HEK293T (cell line): ENCODE results near the gene CCDC185.

Experiments used
- CTCF ChIA-PET: fragments of 350-600 bp; formaldehyde crosslinking; extraction: SDS; loops from one replicate; lab custom pipeline; 2021; ENCODE audit warnings: antibody characterized with exemption, inconsistent platforms; lab: Yijun Ruan, JAX
- POLR2A ChIA-PET: fragments of 350-600 bp; formaldehyde crosslinking; extraction: SDS; loops from one replicate; lab custom pipeline; 2020; ENCODE audit warnings: antibody characterized with exemption, inconsistent platforms; lab: Yijun Ruan, JAX
- DNase-seq: peaks from one replicate; pipeline ENCODE4 v3.0.0; 2012; ENCODE audit warnings: mixed read lengths; ENCODE audit errors: extremely low spot score
- ARNT ChIP-seq: fragments of 450-650 bp; IDR thresholded peaks from 2 replicates; pipeline ENCODE4 v1.6.1; 2017; ENCODE audit warnings: mild to moderate bottlenecking
- BHLHE40 ChIP-seq: fragments of 450-650 bp; IDR thresholded peaks from 2 replicates; pipeline ENCODE4 v1.6.1; 2016; ENCODE audit warnings: mild to moderate bottlenecking, moderate library complexity, borderline replicate concordance
- CTBP1 ChIP-seq: fragments of 450-650 bp; IDR thresholded peaks from 2 replicates; pipeline ENCODE4 v1.6.1; 2016; ENCODE audit warnings: borderline replicate concordance
- ELF4 ChIP-seq: fragments of 450-650 bp; IDR thresholded peaks from 2 replicates; pipeline ENCODE4 v1.6.1; 2017; ENCODE audit warnings: antibody characterized with exemption
- FOXA1 ChIP-seq: fragments of 450-650 bp; IDR thresholded peaks from 2 replicates; pipeline ENCODE4 v1.6.1; 2016; ENCODE audit warnings: mild to moderate bottlenecking
- FOXK2 ChIP-seq: fragments of 450-650 bp; IDR thresholded peaks from 2 replicates; pipeline ENCODE4 v1.6.1; 2016; ENCODE audit warnings: mild to moderate bottlenecking
- FOXM1 ChIP-seq: fragments of 450-650 bp; IDR thresholded peaks from 2 replicates; pipeline ENCODE4 v1.6.1; 2017; ENCODE audit warnings: mild to moderate bottlenecking, borderline replicate concordance
- HDGF ChIP-seq: fragments of 450-650 bp; IDR thresholded peaks from 2 replicates; pipeline ENCODE4 v1.6.1; 2017; ENCODE audit warnings: antibody characterized with exemption, borderline replicate concordance
- L3MBTL2 ChIP-seq: fragments of 450-650 bp; conservative IDR thresholded peaks from 2 replicates; pipeline ENCODE4 v1.6.1; 2016; ENCODE audit warnings: mild to moderate bottlenecking
- LEF1 ChIP-seq: fragments of 450-650 bp; IDR thresholded peaks from 2 replicates; pipeline ENCODE4 v1.6.1; 2017; ENCODE audit warnings: mild to moderate bottlenecking, borderline replicate concordance
- NFRKB ChIP-seq: fragments of 450-650 bp; IDR thresholded peaks from 2 replicates; pipeline ENCODE4 v1.6.1; 2016; ENCODE audit warnings: mild to moderate bottlenecking, moderate library complexity
- SP1 ChIP-seq: fragments of 450-650 bp; IDR thresholded peaks from 2 replicates; pipeline ENCODE4 v1.6.1; 2017
- SUZ12 ChIP-seq: fragments of 450-650 bp; IDR thresholded peaks from 2 replicates; pipeline ENCODE4 v1.6.1; 2016; ENCODE audit warnings: mild to moderate bottlenecking
- TARDBP ChIP-seq: fragments of 450-650 bp; IDR thresholded peaks from 2 replicates; pipeline ENCODE4 v1.6.1; 2016
- ZNF384 ChIP-seq: fragments of 450-650 bp; IDR thresholded peaks from 2 replicates; pipeline ENCODE4 v1.6.1; 2016
- TF ChIP-seq, protein P1 (sequence below): fragments of 450-650 bp; IDR thresholded peaks from 2 replicates; pipeline ENCODE4 v1.6.1; 2016

CCDC185 gene

DNA sequence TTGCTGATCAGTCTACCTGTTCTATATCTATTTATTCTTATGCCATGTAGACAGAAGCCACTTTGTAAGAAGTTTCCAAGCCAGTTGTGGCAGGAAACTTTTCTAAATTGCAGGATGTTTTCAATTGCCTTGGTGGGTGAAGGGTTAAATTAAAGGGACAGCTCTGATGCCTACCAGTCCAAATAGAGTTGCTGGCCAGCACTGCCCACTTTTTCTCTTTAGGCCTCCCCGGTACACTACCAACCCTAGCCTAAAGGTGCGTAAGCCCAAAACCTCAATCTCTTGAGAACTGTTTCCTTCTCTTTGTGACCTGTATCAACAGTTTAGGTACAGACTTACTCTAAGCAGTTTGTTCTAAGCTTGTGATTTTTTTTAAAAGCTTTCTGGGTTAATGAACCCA, 44.8 kb upstream of the CCDC185 start:
- DNase-seq: no peak
- no peak for TF ChIP-seq CTBP1
- no peak for TF ChIP-seq HDGF
- TF ChIP-seq LEF1: no peak
- no peak for TF ChIP-seq FOXM1
- no peak for TF ChIP-seq ZNF384
- no peak for TF ChIP-seq TARDBP
- no peak for TF ChIP-seq ELF4
- TF ChIP-seq NFRKB: no peak
- no peak for TF ChIP-seq BHLHE40
- TF ChIP-seq, protein P1, sequence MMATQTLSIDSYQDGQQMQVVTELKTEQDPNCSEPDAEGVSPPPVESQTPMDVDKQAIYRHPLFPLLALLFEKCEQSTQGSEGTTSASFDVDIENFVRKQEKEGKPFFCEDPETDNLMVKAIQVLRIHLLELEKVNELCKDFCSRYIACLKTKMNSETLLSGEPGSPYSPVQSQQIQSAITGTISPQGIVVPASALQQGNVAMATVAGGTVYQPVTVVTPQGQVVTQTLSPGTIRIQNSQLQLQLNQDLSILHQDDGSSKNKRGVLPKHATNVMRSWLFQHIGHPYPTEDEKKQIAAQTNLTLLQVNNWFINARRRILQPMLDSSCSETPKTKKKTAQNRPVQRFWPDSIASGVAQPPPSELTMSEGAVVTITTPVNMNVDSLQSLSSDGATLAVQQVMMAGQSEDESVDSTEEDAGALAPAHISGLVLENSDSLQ: no peak
- TF ChIP-seq L3MBTL2: no peak
- no peak for TF ChIP-seq FOXA1
- TF ChIP-seq ARNT: no peak
- no peak for TF ChIP-seq SP1
- POLR2A ChIA-PET: no interaction called here
- CTCF ChIA-PET: interaction anchor here (0.7 kb wide), 1 partner anchor 13 kb away, joined by 3 read pairs; no protein-coding TSS in a partner anchor

DNA sequence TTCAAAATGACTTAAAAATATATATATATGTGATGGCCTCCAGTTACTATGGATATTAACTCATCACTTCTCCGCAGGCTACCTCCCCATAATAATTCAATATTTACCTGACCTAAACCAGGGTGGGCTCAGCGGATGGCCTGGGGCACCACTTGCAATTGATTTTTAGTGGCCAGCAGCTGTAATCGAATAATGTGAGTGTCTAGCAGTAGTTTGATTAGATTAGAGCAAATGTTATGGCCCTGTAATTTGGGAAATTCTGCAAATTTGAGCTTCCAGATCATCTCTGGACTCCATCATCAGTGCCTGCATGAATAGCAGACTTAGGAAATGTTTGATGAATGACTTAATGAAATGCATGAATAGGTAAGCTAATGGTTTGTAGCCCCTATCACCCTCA, 44.0 kb upstream of the CCDC185 start:
- no peak for TF ChIP-seq FOXA1
- no peak for TF ChIP-seq FOXM1
- no peak for TF ChIP-seq LEF1
- no peak for TF ChIP-seq FOXK2
- no peak for TF ChIP-seq SP1
- DNase-seq: no peak
- ChIA-PET CTCF (interaction anchor here (1.2 kb wide), 1 partner anchor 9 kb away, joined by 3 read pairs; no protein-coding TSS in a partner anchor), POLR2A (no interaction called here)

DNA sequence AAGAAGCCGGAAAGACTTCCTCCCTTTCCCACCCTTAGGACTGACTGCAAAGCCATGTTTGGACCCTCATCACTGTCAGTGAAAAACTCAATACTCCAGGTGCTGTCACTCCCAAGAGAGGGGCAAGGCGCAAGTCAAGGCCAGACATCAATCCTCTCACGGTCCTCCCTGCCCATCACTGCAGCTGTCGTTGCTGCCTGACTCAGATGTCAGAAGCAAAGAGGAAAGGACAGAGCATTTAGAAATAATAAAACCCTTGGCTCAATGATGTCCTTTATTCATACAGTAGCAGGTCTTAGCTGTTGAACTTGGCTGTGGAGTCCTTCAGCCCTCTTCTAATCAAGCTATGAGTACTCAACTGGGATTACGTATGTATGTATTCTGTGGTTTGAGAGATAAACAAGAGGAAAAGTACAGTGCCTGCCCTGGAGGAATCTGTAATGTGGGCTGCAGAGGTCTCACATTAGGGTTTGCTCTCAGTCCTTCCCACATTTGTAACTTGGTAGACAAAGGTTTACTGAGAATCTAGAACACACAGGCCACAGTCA, 42.8 kb upstream of the CCDC185 start:
- TF ChIP-seq LEF1: no peak
- no peak for TF ChIP-seq FOXK2
- TF ChIP-seq SP1: no peak
- no peak for TF ChIP-seq SUZ12
- TF ChIP-seq, protein P1: no peak
- TF ChIP-seq L3MBTL2: no peak
- no peak for TF ChIP-seq NFRKB
- TF ChIP-seq FOXM1: no peak
- no peak for TF ChIP-seq BHLHE40
- TF ChIP-seq ARNT: no peak
- no peak for TF ChIP-seq TARDBP
- no peak for TF ChIP-seq ZNF384
- TF ChIP-seq CTBP1: no peak
- POLR2A ChIA-PET: interaction anchor here (0.5 kb wide), 1 partner anchor 193 kb away, joined by 3 read pairs; no protein-coding TSS in a partner anchor
- DNase-seq: no peak
- CTCF ChIA-PET: no interaction called here

DNA sequence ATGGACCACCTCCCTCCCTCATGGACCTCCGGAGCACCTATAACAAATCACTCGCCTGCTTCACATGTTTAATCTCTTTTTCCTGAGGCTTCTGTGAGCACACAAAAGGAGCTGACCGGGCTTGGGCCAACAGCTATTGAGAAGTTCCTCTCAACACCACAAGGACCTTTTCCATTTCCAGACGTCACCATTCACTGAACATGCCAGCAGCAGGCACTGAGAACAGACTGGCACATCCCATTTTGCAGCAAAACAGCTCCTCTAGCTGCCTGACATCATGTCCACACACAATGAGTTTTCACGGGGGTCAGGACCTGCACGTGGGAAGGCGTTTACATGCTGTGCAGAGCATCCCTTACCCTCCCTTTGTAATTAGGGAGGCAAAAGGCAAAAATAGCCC, 40.3 kb upstream of the CCDC185 start:
- ChIA-PET POLR2A (no interaction called here), CTCF (interaction anchor here (1.0 kb wide), 1 partner anchor 16 kb away, joined by 3 read pairs; no protein-coding TSS in a partner anchor)
- no peak for DNase-seq
- TF ChIP-seq ZNF384 (no peak), FOXA1 (no peak), FOXK2 (no peak)

DNA sequence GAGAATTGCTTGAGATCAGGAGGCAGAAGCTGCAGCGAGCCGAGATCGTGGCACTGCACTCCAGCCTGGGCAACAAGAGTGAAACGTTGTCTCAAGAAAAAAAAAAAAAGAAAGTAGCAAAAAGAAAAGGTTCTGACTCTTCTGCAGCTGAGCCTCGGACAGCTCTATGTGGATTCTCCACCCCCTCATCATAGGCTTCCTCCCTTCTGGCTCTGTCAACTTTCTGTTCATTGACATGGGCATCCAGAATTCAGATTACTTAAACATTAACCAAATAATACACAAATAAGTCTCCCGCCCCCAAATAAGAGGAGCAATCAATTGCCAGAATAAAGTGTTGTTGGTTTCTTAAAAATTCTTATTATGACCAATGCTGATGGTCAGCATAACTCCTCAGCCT, 39.3 kb upstream of the CCDC185 start:
- POLR2A ChIA-PET: no interaction called here
- no peak for DNase-seq
- CTCF ChIA-PET: interaction anchor here (0.7 kb wide), 1 partner anchor 221 kb away, joined by 4 read pairs; no protein-coding TSS in a partner anchor
- no peak for TF ChIP-seq FOXK2
- no peak for TF ChIP-seq SUZ12
- no peak for TF ChIP-seq FOXM1
- TF ChIP-seq ARNT: no peak
- no peak for TF ChIP-seq ZNF384
- no peak for TF ChIP-seq NFRKB
- TF ChIP-seq L3MBTL2: no peak
- TF ChIP-seq HDGF: no peak
- TF ChIP-seq, protein P1: no peak
- no peak for TF ChIP-seq LEF1
- no peak for TF ChIP-seq FOXA1
- TF ChIP-seq ELF4: no peak
- no peak for TF ChIP-seq CTBP1
- TF ChIP-seq BHLHE40: no peak
- no peak for TF ChIP-seq SP1
- no peak for TF ChIP-seq TARDBP

DNA sequence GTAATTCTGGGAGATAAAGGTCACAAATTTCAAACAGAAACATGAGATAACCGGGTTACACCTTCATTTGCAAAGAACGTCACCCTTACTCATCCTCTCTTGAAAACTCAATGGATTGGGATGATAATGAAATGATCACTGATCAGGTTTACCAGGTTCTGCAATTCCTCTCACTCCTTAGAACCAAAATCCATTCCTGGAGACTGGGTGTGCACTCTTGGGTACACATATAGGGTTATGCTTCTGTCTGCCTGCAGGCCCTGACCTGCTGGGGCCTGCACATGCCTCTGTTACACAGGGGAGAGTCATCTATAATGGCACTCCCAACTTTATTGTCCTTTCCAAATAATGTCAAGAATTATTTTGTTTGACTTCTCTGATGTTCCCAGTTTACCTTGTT, 37.5 kb upstream of the CCDC185 start:
- no peak for DNase-seq
- ChIA-PET POLR2A (no interaction called here), CTCF (interaction anchor here (1.2 kb wide), 1 partner anchor 8 kb away, joined by 4 read pairs; the partner anchor contains the start of gene SUSD4)
- no peak for TF ChIP-seq NFRKB
- no peak for TF ChIP-seq FOXA1
- TF ChIP-seq FOXK2: no peak
- TF ChIP-seq, protein P1: no peak
- TF ChIP-seq ELF4: no peak
- no peak for TF ChIP-seq LEF1
- TF ChIP-seq BHLHE40: no peak
- no peak for TF ChIP-seq TARDBP
- TF ChIP-seq FOXM1: no peak
- TF ChIP-seq L3MBTL2: no peak
- TF ChIP-seq SP1: no peak
- TF ChIP-seq SUZ12: no peak
- no peak for TF ChIP-seq ZNF384
- no peak for TF ChIP-seq HDGF
